GM18873 (cell line): ENCODE data around the gene LHX2.

Source experiments
- ATAC-seq: cut with Tn5 transposase; IDR thresholded peaks from one replicate; pipeline ENCODE4 v1.9.1; 2021; ENCODE audit warnings: mild to moderate bottlenecking, moderate library complexity, moderate number of reproducible peaks; ENCODE audit not compliant: unreplicated experiment, low FRiP score

LHX2 gene

DNA sequence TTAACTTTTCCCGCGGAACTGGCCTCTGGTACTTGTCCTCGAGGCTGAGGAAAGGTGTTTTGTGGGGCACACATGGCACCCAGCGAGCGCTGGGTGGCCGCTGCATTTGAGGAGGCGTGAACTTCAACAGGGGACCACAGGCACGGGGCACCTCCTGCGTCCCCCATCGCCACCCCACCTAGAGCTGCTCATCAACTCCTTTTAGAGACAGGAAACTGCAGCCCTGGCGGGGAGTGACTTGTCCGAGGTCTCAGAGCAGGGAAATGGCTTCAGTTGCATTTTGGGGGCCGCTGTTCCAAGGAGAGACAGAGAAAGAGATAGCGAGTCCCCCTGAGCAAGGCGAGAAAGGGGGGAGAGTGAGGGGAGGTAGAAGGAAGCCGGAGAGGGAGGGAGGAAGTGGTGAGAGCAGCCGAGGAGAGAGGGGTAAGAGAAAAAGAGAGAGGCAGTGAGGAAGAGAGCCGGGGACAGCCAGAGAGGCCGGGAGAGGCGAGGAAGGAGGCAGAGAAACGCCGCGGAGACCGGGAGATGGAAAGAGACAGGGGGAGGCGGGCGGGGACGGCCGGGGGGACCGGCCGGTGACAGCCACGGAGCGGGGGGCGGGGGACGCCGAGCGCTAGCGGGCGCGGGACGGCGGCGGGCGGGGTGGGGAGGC lies 12.5 kb upstream of the LHX2 start:
- no peak for ATAC-seq

DNA sequence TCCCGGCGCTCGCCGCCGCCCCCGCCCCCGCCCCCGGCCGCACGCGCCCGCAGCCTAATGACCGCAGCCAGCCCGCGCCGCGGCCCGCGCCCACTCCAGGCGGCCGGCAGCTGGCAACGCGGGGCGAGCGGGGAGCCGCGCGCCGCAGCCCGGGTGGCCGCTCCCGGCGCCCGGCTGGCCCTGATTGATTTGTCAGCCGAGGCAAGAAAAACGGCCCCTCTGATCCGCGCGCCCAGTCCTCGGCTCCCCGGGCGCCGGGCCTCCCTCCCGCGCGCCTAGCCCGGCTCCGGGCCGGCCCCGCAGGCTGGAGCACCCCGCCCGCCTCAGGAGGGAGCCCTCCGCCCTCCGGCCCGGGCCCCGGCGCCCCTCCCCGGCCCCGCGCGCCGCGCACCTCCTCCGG lies 11.9 kb upstream of the LHX2 start:
- ATAC-seq = no peak

DNA sequence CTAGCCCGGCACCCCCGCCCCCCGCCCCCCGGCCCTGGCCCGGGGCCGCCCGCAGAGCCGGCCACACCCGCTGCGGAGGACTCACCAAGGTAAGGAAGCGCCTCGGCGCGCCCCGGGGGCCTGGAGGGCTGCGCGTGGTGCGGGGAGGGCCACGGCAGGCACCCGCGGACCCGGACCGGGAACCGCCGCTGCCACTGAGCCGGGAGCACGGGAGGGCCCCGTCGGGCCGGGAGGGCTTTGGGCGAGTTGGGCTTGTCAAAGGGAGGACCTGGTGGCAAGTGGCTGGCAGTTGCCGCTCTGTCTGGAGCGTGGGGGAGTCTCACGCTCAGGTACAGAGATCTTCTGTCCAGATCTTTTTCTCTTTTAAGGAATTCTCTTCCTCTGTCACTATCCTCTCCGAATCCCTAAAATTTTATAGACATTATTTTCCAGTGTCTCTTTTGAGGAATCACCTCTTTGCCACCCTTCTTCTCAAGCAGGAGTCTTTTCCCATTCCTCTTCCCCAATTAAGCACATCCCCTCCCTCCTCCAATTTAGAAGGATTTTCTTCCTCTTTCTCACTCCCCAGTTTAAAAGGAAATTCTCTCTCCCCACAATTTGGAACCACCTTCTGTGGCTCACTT lies 11.3 kb upstream of the LHX2 start:
- no peak for ATAC-seq

DNA sequence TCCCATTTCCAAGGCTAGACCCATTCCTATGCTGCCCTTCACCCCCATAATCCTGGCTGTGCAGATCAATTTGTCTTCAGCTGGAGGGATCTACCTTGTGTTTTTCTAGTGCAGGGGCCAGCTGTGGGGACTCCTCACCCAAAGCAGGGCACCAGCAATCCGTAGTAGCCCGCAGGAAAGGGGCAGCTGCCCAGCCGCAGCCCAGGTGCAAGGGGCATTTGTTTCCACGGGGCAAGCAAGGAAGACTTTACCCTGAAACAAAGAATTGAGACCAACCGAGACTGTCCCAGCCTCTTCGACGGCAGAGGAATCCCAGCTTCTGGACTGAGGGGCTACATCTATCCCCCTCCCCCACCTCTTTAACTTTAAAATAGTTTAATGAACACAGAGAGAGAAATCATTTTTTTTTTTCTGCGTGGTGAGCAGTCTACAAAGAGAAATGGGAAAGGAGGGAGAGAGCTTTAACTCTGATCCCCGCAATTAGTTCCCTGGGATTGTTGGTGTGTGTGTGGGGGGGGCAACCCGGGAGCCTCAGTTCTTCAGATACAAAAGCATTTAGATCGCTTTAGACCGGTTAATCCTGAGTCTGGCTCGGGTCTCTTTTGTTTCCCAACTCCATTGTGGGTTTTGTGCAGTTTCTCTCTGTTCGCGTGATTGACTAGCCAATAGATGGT lies 10.6 kb upstream of the LHX2 start:
- no peak for ATAC-seq

DNA sequence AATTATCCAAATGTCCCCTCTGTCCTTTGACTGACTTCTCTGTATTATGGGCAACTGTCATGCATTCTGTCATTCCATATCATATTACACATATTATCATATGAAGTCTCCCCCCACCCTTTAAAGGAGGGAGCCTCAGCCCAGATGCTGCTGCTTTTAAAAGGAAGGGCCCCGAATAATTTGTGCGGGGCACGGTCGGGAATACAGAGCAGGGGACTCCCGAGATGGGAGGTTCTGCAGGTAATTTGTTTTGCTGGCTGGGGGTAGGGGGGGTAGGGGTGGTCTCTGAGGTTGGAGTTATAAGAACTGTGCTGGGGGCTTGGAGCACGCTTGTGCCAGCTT lies 10.1 kb upstream of the LHX2 start:
- ATAC-seq = no peak

DNA sequence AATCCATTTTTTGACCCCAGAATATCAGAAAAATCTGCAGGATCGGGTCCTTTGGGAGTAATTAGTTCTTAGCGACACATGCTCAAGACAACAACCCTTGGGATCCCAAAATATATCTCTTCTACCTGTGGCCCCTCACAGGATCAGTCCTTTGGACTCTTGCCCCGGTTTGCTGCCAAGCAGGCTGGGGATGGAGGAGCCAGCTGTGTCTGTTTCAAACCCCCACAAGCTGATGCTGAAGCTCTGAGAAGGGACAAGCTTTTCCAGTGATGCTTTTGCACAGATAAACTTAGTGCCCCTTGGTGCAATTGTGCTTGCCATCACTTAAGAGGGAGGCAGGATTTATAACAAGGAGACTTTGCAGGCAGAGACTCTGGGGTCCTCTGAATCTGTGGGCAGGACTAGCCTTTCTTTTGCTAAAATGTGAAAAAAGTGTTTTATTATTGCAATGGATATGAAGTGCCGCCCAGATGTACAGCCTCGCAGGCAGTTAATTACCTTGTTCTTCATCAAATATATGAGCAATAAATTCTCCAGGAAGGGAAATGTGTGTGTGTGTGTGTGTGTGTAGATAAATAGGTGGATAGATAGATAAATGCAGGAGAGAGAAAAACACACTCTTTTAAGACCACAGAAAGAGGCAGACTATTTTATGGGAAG lies 9.6 kb upstream of the LHX2 start:
- no peak for ATAC-seq

DNA sequence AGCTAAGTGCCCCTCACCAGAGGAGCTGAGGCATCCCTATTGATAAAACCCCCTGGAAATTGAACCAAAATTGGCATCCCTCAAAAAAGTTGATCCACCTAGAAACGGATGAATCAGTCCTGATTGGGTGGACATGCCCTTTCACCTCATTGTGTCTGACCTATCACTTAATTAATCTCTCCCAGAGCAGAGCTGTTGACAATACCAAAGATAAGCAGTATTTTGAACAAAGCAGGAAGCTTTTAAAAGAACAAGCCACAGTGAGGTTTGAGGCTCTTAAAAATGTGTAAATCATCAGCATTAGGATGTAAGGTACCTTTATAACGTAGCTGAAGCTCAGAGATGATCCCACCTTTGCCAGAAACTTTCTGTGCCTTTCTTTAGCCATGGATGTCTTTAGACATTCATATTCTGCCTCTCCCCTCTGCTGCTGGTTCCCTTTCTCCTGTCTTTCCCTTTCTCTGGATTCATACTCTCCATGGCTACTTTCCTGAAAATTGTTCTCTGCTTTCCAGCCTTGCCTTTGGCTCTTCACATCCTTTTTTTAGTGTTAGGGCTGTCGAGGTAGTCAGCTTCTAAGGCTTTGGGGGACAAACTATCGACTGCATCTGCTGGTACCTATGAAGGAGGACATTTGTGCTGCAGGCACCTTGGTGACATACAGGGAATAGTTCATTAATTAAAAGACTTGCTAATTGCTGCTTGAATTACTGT lies 7.8 kb upstream of the LHX2 start:
- no peak for ATAC-seq

DNA sequence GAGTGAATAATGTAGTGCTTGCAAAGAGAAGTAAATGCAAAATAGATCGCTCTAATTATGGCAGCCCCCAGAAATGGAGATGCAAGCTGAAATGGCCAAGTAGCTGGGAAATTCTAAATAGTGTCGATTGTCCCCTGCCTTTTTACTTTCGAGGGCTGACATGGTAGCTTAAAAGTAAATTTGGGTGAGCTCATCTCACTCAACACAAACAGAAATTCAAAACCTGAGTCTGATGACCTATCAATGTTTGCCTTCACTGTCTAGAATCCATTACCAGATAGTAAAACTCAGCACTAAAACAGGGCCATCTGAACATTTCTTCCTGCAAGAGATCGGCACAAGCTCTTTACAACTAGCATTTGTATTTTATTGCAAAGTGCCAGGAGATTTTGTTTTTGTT lies 7.0 kb upstream of the LHX2 start:
- no peak for ATAC-seq

DNA sequence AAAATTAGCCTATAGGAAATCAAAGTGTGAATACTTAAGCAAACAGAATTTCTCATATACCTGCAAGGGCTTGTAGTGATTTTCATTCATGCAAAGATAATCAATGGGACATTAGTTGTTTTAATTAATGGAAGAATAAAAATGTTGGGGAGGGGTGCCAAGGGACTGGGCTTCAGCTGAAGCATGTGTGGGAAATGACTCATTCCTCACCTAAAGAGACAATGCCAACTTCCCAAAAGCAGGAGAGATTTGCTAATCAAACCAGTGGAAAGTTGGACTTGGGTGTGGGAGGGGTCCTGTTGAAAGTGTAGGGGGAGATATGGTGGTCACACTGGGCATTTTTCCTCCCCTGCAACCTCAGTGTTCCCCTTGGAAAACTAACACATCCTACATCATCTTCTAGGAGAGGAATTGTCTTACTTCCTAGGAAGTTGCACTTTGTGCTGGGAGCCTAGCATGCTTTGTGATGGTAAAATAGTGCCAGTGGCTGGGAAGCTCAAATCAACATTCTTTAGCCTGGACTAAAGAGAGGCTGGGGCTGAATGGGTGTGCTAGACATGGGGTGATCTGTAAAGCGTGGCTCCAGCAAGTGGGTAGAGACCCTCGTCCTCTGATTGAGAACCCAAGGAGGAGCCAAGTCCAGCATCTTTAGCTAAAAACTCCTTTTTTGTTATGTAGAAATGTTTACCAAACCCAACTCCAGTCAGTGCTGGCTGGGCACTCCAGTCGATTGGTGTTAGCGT lies 6.4 kb upstream of the LHX2 start:
- ATAC-seq = no peak

DNA sequence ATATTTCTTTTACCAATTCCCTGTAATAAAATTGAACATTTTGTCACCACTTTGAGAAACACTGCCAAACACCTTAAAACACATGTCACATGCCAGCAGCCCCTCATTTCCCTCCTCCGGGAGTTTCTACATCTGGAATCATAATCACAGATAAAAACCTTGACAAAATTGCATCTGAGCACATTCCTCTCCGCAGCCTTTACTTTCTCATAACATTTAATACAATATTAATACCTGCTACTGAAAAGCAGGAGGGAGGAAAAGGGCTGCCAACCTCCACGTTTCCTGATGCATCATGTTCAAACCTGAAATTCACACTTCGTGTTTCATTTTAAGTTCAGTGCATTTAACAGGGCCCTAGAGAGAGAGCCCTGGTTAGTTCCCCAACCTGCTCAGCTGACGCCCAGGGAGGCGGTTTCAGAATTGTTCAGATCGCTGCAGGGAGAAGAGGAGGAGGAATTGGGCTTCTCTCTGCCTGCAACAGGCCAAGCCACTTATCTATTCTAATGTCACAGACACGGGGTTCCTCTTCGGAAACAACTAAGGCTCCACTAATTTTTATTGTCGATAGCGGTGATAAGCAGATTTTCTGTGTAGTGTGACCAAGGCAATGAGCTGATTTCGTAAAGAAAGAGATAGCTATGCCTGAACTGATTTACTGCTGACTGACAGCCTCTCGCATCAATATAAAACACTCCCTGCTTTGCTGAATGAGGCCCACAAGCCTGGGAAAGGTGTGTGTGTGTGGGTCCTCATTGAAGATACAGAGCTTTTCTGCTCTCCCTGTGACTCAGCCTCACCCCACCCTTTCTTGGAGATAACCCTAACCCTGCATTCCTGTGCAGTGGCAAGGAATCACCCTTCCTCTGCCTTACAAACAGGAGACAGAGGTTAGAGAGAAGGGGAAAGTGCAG lies 4.9 kb upstream of the LHX2 start:
- no peak for ATAC-seq

DNA sequence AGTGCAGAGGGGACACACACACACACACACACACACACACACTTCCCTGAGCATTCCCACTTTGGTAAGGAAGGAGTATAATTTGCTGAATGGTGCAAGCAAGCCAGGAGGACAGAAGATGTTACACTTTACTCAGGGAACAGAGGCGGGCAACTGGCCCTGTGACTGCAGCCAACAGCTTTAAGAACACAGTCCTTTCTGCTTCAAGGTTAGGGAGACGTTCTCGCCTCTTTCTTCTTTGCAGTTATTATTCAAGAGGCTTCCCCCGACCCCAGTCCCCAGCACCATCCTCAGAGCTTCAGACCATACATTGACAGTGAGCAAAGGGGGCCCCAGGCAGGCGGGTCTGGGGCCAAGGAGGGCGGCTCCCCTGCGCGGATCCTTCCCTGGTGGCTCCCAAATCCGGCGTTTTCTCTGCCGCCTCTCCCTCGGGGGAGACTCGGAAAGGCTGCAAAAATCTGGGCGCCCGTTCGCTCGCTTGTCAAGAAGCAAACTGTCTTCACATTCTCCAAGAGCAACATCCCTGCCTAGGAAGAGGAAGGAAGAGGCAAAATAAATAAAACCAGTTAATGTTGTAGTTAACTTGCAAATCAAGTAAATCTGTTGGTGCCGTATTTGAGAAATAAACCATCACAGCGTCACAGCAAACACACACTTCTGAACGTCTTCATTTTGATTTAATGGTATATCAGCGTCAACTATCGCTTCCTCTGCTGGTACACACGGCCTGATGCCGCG lies 3.8 kb upstream of the LHX2 start:
- ATAC-seq = no peak

DNA sequence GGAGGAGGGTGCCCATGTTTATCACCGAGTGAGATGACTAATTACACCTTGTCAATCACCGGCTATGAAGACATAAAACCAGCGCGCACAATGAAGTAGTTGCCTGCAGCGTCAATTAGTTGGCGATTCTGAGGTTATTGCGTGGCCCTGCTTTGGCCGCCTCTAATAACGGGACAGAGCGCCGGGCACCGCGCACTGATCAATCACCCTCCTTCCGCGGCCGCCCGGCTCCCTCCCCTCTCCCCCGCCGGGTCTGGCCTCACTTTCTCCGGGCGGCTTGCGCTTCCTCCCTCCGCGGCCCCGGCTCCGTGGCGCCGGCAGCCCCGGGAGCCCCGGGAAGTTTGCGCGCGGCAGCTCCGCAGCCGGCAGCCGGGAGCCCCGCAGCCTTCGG lies 3.3 kb upstream of the LHX2 start:
- ATAC-seq = no peak

DNA sequence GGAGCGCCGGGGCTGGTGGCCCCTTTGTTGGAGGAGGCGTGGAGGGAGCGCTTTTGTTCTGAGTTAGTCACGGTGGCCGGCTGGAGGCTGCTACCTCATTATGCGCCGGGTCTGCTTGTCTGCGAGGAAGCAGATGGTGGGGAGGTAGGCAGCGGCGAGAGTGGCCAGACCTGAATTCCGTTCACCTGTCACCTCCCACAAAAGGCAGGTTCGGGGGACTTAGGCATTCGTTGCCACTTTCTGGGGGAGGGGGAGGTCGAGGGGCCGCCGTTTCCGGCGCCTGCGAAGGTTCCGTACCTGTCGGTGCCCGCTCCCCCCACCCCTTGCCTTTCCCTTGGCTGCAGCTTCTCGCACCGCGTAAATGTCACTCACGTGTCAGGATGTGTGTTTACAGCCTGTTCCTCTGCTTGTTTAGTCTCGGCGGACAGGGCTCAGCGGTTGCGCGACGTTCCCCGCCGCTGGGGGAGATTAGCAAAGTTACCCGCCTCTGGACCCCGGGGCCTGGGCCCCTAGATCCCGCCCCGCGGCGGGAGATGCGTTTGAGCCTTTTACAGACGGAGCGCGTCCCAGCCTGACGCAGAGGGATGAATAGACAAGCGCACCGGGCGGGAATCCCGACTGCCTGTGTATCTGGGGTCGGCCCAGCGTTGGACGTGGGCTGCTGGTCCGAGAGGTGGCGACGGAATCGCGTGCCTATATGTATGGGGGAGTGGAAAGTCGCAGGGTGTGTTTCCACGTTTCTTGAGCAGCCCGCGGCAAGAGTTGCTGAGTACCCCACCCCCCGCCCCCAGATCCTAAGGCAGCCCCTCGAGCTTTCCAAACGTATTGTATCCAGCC lies 2.7 kb upstream of the LHX2 start:
- ATAC-seq = no peak

DNA sequence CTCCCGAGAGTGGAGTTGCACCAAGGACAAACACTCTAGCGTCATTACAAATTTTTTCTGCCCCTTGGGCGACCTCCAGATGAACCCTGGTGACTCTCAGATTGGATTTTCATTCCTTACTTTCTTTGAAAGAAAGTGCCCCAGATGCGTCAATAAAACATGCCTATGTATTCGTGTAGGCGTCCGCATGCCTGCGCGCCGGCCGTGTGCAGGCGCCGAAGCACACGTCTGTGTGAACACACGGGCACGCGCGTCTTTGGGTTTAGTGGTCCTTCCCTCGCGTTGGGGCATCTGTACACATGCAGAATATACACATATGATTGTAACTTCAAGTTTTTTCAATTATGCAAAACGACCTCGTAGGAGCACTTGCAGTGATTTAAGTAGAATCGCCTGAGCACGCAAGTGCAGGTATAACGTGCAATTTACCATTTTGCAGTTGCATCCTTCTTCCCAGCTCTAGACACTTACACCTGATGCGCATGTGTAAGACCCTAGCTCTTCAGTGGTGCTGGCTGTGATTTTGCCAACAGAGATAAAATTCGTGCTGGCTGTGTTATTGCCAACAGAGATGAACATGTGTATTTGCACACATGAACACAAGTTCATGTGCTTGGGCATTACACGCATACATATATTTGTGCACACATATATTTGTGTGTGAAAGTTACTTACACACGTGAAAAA lies 1.9 kb upstream of the LHX2 start:
- ATAC-seq = no peak

DNA sequence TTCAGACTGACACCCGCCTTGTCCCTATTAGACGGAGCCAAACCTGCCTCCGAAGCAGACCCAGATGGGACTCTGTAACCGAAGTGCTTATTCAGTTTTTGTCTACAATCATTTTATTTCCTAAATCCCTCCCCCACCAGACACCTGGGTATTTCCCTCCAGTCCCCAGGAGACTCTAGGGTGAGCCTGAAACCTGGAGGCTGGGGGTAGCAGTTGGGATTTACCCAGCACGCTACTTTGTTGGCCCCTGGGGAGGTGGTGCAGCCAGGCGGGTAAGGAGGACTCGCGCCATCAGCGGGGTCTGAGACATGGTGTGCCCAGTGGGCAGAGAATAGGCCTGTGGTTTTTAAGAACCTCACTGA lies 1.3 kb upstream of the LHX2 start:
- ATAC-seq = no peak

DNA sequence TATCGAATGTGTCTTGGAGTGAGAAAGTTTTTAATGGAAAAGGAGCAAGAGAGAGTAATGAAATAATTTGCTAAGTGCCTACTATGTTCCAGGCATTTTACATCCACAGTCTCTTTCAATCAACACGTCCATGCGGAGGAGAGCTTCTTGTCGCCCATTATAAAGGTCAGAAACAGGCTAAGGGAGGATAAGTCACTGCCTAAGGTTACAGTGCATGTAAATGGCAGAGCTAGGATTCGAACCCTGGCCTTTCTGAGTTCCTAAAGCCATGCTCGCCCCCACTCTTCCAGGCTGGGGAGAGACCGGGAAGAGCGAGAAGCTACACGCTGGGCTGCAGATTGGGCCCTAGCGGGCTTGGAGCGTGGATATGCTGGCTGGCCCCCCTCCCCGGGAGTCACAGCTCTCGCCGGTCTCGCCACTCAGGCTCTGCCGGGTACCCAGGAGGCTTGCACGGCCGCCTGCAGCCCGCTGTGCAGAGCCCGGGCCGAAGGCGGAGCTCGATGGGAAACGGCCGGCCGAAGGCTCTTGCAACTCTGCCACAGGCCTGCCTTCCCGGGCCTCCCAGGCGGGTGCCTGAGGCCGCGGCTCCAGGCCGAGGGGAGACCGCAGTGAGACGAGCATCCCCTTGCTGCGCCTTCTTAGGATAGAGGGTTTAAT lies 775 bp upstream of the LHX2 start:
- no peak for ATAC-seq
